Measurements from ENCODE around the gene FHOD3.
"Not testable (repeated sequence)": the region's sequence is repeated elsewhere in the genome, so short reads cannot be mapped to it uniquely, and the experiment has no call there.

The FHOD3 gene

DNA sequence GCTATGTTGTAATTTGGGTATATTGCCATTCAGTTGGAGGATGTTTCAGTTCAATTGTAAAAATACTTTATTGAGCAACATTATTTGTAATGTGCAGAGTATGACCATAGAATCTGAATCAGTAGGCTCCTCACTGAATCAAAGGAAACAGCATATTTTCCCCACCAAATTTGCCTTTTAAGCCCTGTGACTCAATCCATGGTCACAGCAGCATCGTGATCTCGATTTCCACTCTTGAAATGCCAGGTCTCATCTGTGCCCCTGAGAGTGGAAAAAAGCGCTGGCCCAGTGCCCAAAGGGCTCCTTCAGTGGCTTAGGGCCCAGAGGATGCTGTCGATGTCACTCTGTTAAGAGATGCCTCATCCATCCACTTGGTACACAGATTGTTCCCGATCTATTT is 57.5 kb downstream of the FHOD3 start:
- Histone ChIP-seq H2BK5ac (ENCODE audit: low read length) (no peak overlapping the region), H3K4ac (ENCODE audit: low read depth, low read length) (no peak overlapping the region)
- no CpG with 5 or more reads among the region's 5 CpGs for WGBS (ENCODE audit: extremely low coverage, insufficient coverage, low lambda C conversion rate)

DNA sequence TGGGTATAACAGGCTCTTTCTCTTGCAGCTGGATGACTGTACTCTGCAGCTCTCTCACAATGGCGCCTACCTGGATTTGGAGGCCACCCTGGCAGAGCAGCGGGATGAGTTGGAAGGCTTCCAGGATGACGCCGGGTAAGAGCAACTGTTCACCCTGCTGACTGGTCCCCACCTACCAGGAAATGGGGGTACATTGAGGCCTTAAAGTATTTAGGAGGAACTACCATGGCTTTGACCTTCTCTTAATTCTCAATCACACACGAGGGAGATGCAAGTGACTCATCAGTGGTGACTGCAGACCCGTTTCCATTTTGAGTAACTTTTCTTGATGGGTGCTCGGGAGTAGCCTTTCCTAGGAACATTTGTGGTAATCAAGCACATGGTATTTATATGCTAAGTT is 58.0 kb downstream of the FHOD3 start:
- Histone ChIP-seq H3K18ac (ENCODE audit: low read length) (no peak overlapping the region), H3K4me3 (ENCODE audit: low read length) (no peak overlapping the region)
- WGBS (ENCODE audit: extremely low coverage, insufficient coverage, low lambda C conversion rate): no CpG with 5 or more reads among the region's 7 CpGs

More for the DNA sequence above, 57.5 kb downstream of the FHOD3 start:
- H3K4me2 ChIP-seq (ENCODE audit: low read length): no peak overlapping the region
- no peak overlapping the region for H2BK120ac ChIP-seq (ENCODE audit: low read depth, low read length)
- no peaks in the 10 kb centered on the region for H3K27me3 ChIP-seq (ENCODE audit: insufficient read depth, low read length, poor library complexity)
- H3K4me1 ChIP-seq (ENCODE audit: control insufficient read depth, low read depth, low read length): peaks cover 10% of the 10 kb centered on the region
- H3K79me2 ChIP-seq (ENCODE audit: control insufficient read depth, insufficient read depth, low read length): no peaks in the 10 kb centered on the region
- H3K79me1 ChIP-seq (ENCODE audit: low read length): no peaks in the 10 kb centered on the region
- DNase-seq: no peak
- H3K18ac ChIP-seq (ENCODE audit: low read length): no peak overlapping the region
- H3K23ac ChIP-seq (ENCODE audit: low read length): no peak overlapping the region
- no peak overlapping the region for H3K56ac ChIP-seq (ENCODE audit: low read length)
- no peak overlapping the region for H3K27ac ChIP-seq (ENCODE audit: low read depth, low read length)
- H4K5ac ChIP-seq (ENCODE audit: low read length): no peak overlapping the region
- H3K36me3 ChIP-seq (ENCODE audit: control insufficient read depth, insufficient read depth, low read length): no peaks in the 10 kb centered on the region
- H2AK5ac ChIP-seq (ENCODE audit: low read length): no peak overlapping the region
- H3K4me3 ChIP-seq (ENCODE audit: low read length): no peak overlapping the region
- no peak overlapping the region for H2BK15ac ChIP-seq (replicated peaks; ENCODE audit: low read depth)
- H4K8ac ChIP-seq (ENCODE audit: low read depth, low read length): no peak overlapping the region
- no peak overlapping the region for H3K9ac ChIP-seq (ENCODE audit: low read length)

GRCh38 chr18:36356741-36357140 is 59.2 kb downstream of the FHOD3 start:
- not testable (repeated sequence) for H3K4me2 ChIP-seq (ENCODE audit: low read length); H3K4ac ChIP-seq (ENCODE audit: low read depth, low read length); H3K27ac ChIP-seq (ENCODE audit: low read depth, low read length); H3K23ac ChIP-seq (ENCODE audit: low read length); H3K4me1 ChIP-seq (ENCODE audit: control insufficient read depth, low read depth, low read length); H3K79me2 ChIP-seq (ENCODE audit: control insufficient read depth, insufficient read depth, low read length); H3K18ac ChIP-seq (ENCODE audit: low read length); H2BK15ac ChIP-seq (replicated peaks; ENCODE audit: low read depth); H3K56ac ChIP-seq (ENCODE audit: low read length); H3K79me1 ChIP-seq (ENCODE audit: low read length); H3K4me3 ChIP-seq (ENCODE audit: low read length); H3K36me3 ChIP-seq (ENCODE audit: control insufficient read depth, insufficient read depth, low read length); H2BK120ac ChIP-seq (ENCODE audit: low read depth, low read length); H4K8ac ChIP-seq (ENCODE audit: low read depth, low read length); H3K27me3 ChIP-seq (ENCODE audit: insufficient read depth, low read length, poor library complexity); DNase-seq; H3K9ac ChIP-seq (ENCODE audit: low read length); H4K5ac ChIP-seq (ENCODE audit: low read length); H2BK5ac ChIP-seq (ENCODE audit: low read length); H2AK5ac ChIP-seq (ENCODE audit: low read length)
- no CpG with 5 or more reads among the region's 6 CpGs for WGBS (ENCODE audit: extremely low coverage, insufficient coverage, low lambda C conversion rate)

More for the DNA sequence above, 58.0 kb downstream of the FHOD3 start:
- no peak overlapping the region for H3K56ac ChIP-seq (ENCODE audit: low read length)
- H2BK5ac ChIP-seq (ENCODE audit: low read length): no peak overlapping the region
- H3K79me2 ChIP-seq (ENCODE audit: control insufficient read depth, insufficient read depth, low read length): no peaks in the 10 kb centered on the region
- peaks cover 8% of the 10 kb centered on the region for H3K4me1 ChIP-seq (ENCODE audit: control insufficient read depth, low read depth, low read length)
- H3K9ac ChIP-seq (ENCODE audit: low read length): no peak overlapping the region
- H3K36me3 ChIP-seq (ENCODE audit: control insufficient read depth, insufficient read depth, low read length): no peaks in the 10 kb centered on the region
- H3K4me2 ChIP-seq (ENCODE audit: low read length): no peak overlapping the region
- H3K27me3 ChIP-seq (ENCODE audit: insufficient read depth, low read length, poor library complexity): no peaks in the 10 kb centered on the region
- H3K27ac ChIP-seq (ENCODE audit: low read depth, low read length): no peak overlapping the region
- no peak overlapping the region for H3K23ac ChIP-seq (ENCODE audit: low read length)
- no peak overlapping the region for H3K4ac ChIP-seq (ENCODE audit: low read depth, low read length)
- no peak overlapping the region for H2AK5ac ChIP-seq (ENCODE audit: low read length)
- DNase-seq: no peak
- H2BK15ac ChIP-seq (replicated peaks; ENCODE audit: low read depth): no peak overlapping the region
- H4K5ac ChIP-seq (ENCODE audit: low read length): no peak overlapping the region
- H3K79me1 ChIP-seq (ENCODE audit: low read length): no peaks in the 10 kb centered on the region
- no peak overlapping the region for H2BK120ac ChIP-seq (ENCODE audit: low read depth, low read length)
- H4K8ac ChIP-seq (ENCODE audit: low read depth, low read length): no peak overlapping the region

- Histone ChIP-seq H3K4me1 (ENCODE audit: control insufficient read depth, low read depth, low read length) (no peaks in the 10 kb centered on the region), H3K4me3 (ENCODE audit: low read length) (no peak overlapping the region), H2AK5ac (ENCODE audit: low read length) (no peak overlapping the region), H3K27ac (ENCODE audit: low read depth, low read length) (no peak overlapping the region), H3K79me2 (ENCODE audit: control insufficient read depth, insufficient read depth, low read length) (no peaks in the 10 kb centered on the region), H3K27me3 (ENCODE audit: insufficient read depth, low read length, poor library complexity) (no peaks in the 10 kb centered on the region), H3K4ac (ENCODE audit: low read depth, low read length) (no peak overlapping the region), H3K18ac (ENCODE audit: low read length) (no peak overlapping the region), H4K8ac (ENCODE audit: low read depth, low read length) (no peak overlapping the region), H3K9ac (ENCODE audit: low read length) (no peak overlapping the region), H3K36me3 (ENCODE audit: control insufficient read depth, insufficient read depth, low read length) (no peaks in the 10 kb centered on the region), H2BK5ac (ENCODE audit: low read length) (no peak overlapping the region), H2BK15ac (replicated peaks; ENCODE audit: low read depth) (no peak overlapping the region), H3K4me2 (ENCODE audit: low read length) (no peak overlapping the region), H3K79me1 (ENCODE audit: low read length) (no peaks in the 10 kb centered on the region), H2BK120ac (ENCODE audit: low read depth, low read length) (no peak overlapping the region), H4K5ac (ENCODE audit: low read length) (no peak overlapping the region), H3K23ac (ENCODE audit: low read length) (no peak overlapping the region), H3K56ac (ENCODE audit: low read length) (no peak overlapping the region)
- no peak for DNase-seq
- WGBS (ENCODE audit: extremely low coverage, insufficient coverage, low lambda C conversion rate): no CpG with 5 or more reads among the region's 1 CpG
Measured at GRCh38 chr18:36358141-36358540, 60.6 kb downstream of the FHOD3 start.

DNA sequence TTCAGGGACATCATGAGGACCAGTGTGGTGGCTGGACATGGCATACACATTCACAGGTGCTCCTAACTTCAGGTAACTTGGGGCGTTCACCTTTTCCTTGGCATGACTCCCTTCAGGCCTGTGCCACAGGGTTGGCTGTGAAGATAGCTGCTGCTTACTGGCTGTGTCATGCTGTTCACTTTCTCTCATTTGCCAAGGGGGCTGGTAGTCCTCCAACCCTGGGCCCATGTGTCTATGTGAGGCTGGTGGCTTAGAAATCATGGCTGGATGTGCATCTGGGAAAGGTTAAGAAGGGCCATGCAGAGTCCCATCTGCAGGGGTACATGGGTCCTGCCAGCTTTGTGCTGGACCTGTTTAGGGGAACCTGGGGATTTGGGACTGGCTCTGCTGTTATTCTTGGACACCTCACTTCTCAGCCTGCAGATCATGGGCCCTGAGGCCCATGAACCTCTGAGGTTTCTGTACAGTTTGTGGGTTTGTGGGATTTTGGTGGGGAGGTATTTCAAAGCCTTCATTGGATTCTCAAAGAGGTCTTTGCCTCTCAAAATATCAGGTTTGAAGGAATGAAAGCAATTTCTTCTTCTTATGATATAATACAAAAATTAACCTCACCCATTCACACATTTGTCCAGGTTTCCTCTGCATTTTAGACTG is 62.9 kb downstream of the FHOD3 start:
- Histone ChIP-seq H3K79me1 (ENCODE audit: low read length) (no peaks in the 10 kb centered on the region), H3K23ac (ENCODE audit: low read length) (no peak overlapping the region), H2AK5ac (ENCODE audit: low read length) (no peak overlapping the region), H3K4ac (ENCODE audit: low read depth, low read length) (no peak overlapping the region), H3K27me3 (ENCODE audit: insufficient read depth, low read length, poor library complexity) (no peaks in the 10 kb centered on the region), H3K4me3 (ENCODE audit: low read length) (no peak overlapping the region), H3K36me3 (ENCODE audit: control insufficient read depth, insufficient read depth, low read length) (no peaks in the 10 kb centered on the region), H2BK120ac (ENCODE audit: low read depth, low read length) (no peak overlapping the region), H2BK15ac (replicated peaks; ENCODE audit: low read depth) (no peak overlapping the region), H4K8ac (ENCODE audit: low read depth, low read length) (no peak overlapping the region), H3K79me2 (ENCODE audit: control insufficient read depth, insufficient read depth, low read length) (no peaks in the 10 kb centered on the region), H3K9ac (ENCODE audit: low read length) (no peak overlapping the region), H2BK5ac (ENCODE audit: low read length) (no peak overlapping the region), H3K4me2 (ENCODE audit: low read length) (no peak overlapping the region), H4K5ac (ENCODE audit: low read length) (no peak overlapping the region), H3K27ac (ENCODE audit: low read depth, low read length) (no peak overlapping the region), H3K56ac (ENCODE audit: low read length) (no peak overlapping the region), H3K4me1 (ENCODE audit: control insufficient read depth, low read depth, low read length) (no peaks in the 10 kb centered on the region), H3K18ac (ENCODE audit: low read length) (no peak overlapping the region)
- DNase-seq: no peak
- WGBS (ENCODE audit: extremely low coverage, insufficient coverage, low lambda C conversion rate): no CpG with 5 or more reads among the region's 1 CpG
